Activated naive CD8-positive, alpha-beta T cell treated with anti-CD3 and anti-CD28 coated beads, Interleukin-2, amount 10 ng/mL, durations not matched to agents 7 days and 5 days (primary cell): ENCODE data around the gene LSM14B. TPM values are rescaled to one million over a fixed set of nuclear protein-coding genes. Genes with fewer than 3 reads are reported as not detected.
A peak's percentile ranks its signal among the peaks of the same experiment; 100 is the strongest.

ENCODE experiments used
- ATAC-seq: fragments of 150-1000 bp; cut with Tn5 transposase; one replicate; pipeline ENCODE4 v1.10.0; 2021; ENCODE audit warnings: low read depth, moderate library complexity
- POLR2A ChIA-PET: fragments of 350-600 bp; sonication (Branson Sonifier 250); formaldehyde crosslinking; loops from one replicate; lab custom pipeline; 2021; ENCODE audit warnings: antibody characterized with exemption; lab: Charles Lee
- DNase-seq: peaks from one replicate; pipeline ENCODE4 v3.0.0; 2021
- H3K27ac Mint-ChIP-seq: one replicate; pipeline ENCODE4 v1.8.0; 2022; ENCODE audit warnings: mild to moderate bottlenecking, mixed read lengths
- H3K27me3 Mint-ChIP-seq: one replicate; pipeline ENCODE4 v1.8.0; 2022; ENCODE audit warnings: mild to moderate bottlenecking, moderate library complexity, mixed read lengths
- H3K36me3 Mint-ChIP-seq: one replicate; pipeline ENCODE4 v1.8.0; 2021; ENCODE audit warnings: mild to moderate bottlenecking, mixed read lengths
- H3K4me1 Mint-ChIP-seq: one replicate; pipeline ENCODE4 v1.8.0; 2021; ENCODE audit warnings: mixed read lengths
- H3K4me3 Mint-ChIP-seq: one replicate; pipeline ENCODE4 v1.8.0; 2022; ENCODE audit warnings: mild to moderate bottlenecking, moderate library complexity, mixed read lengths
- H3K9me3 Mint-ChIP-seq: one replicate; pipeline ENCODE4 v1.8.0; 2021; ENCODE audit warnings: mixed read lengths
- total RNA-seq, 2 experiments: library from RNA; stranded (reverse); gene quantifications; one replicate each; pipeline ENCODE4 v1.2.3, GENCODE V29; 2021

LSM14B gene
- total RNA-seq, 2 experiments from 2014 or later: 45.1 to 45.5 TPM

- DNase-seq (no peak), ATAC-seq (peak; percentile 22)
- Mint-ChIP-seq H3K27me3 (no peaks in the 10 kb centered on the region), H3K4me3 (peak overlapping the region; percentile 22), H3K36me3 (peaks cover 5% of the 10 kb centered on the region), H3K9me3 (no peaks in the 10 kb centered on the region), H3K27ac (peak overlapping the region; percentile 30), H3K4me1 (peaks cover 5% of the 10 kb centered on the region)
- POLR2A ChIA-PET: no interaction called here
Measured at GRCh38 chr20:62159839-62160238, 37.6 kb downstream of the LSM14B start.

DNA sequence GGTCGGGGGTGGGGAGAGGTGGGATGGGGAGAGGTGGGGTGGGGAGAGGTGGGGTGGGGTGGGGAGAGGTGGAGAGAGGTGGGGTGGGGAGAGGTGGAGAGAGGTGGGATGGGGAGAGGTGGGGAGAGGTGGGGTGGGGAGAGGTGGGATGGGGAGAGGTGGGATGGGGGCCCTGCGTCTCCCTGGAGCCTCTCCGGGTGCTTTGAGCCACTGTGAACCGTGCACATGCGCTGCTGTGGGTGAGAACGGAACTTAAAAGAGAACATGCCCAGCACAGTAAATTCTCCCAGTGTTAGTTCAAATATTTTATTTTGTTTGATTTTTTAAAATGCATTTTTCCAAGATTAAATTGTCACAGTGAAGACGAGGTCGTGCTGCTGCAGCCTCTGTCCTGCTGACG, 38.0 kb downstream of the LSM14B start:
- Mint-ChIP-seq H3K36me3 (peaks cover 5% of the 10 kb centered on the region), H3K9me3 (no peaks in the 10 kb centered on the region), H3K27ac (no peak overlapping the region), H3K27me3 (no peaks in the 10 kb centered on the region), H3K4me3 (no peak overlapping the region), H3K4me1 (peaks cover 5% of the 10 kb centered on the region)
- ATAC-seq (no peak), DNase-seq (no peak)
- POLR2A ChIA-PET: no interaction called here

- POLR2A ChIA-PET: no interaction called here
- Mint-ChIP-seq H3K9me3 (no peaks in the 10 kb centered on the region), H3K4me1 (peaks cover 5% of the 10 kb centered on the region), H3K36me3 (peaks cover 4% of the 10 kb centered on the region), H3K4me3 (no peak overlapping the region), H3K27ac (no peak overlapping the region), H3K27me3 (no peaks in the 10 kb centered on the region)
- DNase-seq (no peak), ATAC-seq (no peak)
Measured at GRCh38 chr20:62160876-62161275, 38.6 kb downstream of the LSM14B start.

- DNase-seq (no peak), ATAC-seq (no peak)
- Mint-ChIP-seq H3K4me1 (peaks cover 5% of the 10 kb centered on the region), H3K27ac (no peak overlapping the region), H3K9me3 (no peaks in the 10 kb centered on the region), H3K36me3 (peaks cover 4% of the 10 kb centered on the region), H3K27me3 (no peaks in the 10 kb centered on the region), H3K4me3 (no peak overlapping the region)
- POLR2A ChIA-PET: no interaction called here
Measured at GRCh38 chr20:62161347-62161746, 39.1 kb downstream of the LSM14B start.

- Mint-ChIP-seq H3K4me3 (no peak overlapping the region), H3K36me3 (peaks cover 4% of the 10 kb centered on the region), H3K27ac (no peak overlapping the region), H3K9me3 (no peaks in the 10 kb centered on the region), H3K4me1 (peaks cover 5% of the 10 kb centered on the region), H3K27me3 (no peaks in the 10 kb centered on the region)
- POLR2A ChIA-PET: no interaction called here
- DNase-seq (no peak), ATAC-seq (no peak)
Measured at GRCh38 chr20:62162765-62163484, 40.6 kb downstream of the LSM14B start.

- DNase-seq (no peak), ATAC-seq (no peak)
- Mint-ChIP-seq H3K27ac (no peak overlapping the region), H3K36me3 (peaks cover 6% of the 10 kb centered on the region), H3K9me3 (no peaks in the 10 kb centered on the region), H3K27me3 (no peaks in the 10 kb centered on the region), H3K4me3 (no peak overlapping the region), H3K4me1 (peaks cover 5% of the 10 kb centered on the region)
- POLR2A ChIA-PET: no interaction called here
Measured at GRCh38 chr20:62163485-62163865, 41.2 kb downstream of the LSM14B start.

DNA sequence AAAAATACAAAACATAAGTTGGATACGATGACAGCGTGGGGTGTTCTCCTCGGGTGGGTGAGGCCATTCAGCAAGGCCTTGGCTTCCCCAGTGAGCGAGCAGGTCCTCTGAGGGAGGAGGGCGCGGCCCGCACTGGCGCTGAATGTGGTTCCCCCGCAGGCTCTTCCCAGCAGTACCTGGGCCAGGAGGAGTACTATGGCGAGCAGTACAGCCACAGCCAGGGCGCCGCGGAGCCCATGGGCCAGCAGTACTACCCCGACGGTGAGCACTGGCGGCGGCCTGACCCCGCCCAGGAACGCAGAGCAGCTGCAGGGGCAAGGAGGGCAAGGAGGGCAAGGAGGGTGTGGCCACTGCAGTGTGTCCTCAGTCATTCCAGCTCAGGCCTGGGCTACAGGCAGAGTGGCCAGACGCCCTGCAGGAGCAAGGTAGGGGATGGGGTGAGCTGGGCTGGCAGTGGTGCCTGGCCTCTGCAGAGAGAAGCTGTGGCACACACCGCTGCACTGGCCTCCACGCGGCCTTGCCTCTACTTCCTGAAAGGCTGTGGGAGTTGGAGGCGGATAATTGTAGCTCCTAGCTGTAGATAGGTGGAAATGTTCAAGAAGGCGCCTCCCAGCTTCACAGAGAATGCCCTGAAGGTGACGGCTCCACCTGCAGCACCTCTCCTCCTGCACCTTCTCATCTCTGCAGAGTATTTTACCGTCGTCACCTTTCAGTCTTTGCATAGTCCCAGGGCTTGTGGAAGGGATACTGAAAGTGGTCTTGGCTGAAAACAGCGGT, 41.9 kb downstream of the LSM14B start:
- H3K4me1 Mint-ChIP-seq: peaks cover 5% of the 10 kb centered on the region
- no peak for DNase-seq
- ATAC-seq: no peak
- POLR2A ChIA-PET: no interaction called here
- peaks cover 6% of the 10 kb centered on the region for H3K36me3 Mint-ChIP-seq
- no peaks in the 10 kb centered on the region for H3K27me3 Mint-ChIP-seq
- no peaks in the 10 kb centered on the region for H3K9me3 Mint-ChIP-seq
- no peak overlapping the region for H3K4me3 Mint-ChIP-seq
- no peak overlapping the region for H3K27ac Mint-ChIP-seq

DNA sequence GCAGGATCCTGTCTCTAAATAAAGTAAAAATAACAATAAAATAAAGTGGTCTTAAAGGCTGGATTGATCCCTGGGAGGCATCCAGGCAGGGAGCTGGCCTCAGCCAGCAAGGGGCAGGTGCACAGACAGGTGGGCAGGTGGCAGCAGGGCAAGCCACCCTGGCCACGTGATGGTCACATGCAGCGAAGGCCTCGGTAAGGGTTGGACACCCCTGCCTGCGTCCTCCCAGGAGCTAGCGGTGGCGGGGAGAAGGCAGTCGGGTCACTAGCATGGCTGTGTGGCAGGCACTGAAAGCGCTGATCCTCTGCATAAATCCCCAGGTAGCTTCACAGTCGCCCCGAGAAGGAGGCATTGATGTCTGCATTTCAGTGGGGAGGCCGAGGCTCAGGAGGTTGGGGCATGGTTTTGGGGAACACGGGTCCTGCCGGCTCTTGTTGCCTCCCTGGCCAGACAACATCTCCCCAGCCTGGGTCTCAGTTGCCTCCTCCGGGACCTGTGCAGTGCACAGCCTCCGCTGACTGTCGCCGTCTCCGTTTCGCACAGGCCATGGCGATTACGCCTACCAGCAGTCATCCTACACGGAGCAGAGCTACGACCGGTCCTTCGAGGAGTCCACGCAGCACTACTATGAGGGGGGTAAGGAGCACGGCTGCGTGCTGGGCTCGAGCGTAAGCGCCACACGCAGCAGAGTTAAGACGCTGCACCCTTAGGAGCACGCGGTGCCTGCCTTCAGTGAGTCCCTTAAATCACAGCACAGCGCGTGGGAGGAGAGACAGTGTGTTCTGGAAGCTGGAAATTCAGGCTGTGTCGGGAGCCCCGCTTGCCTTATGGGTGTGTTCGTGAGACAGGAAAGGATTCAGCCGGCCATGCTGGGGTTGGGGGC, 42.8 kb downstream of the LSM14B start:
- POLR2A ChIA-PET: no interaction called here
- Mint-ChIP-seq H3K4me1 (no peaks in the 10 kb centered on the region), H3K36me3 (peaks cover 2% of the 10 kb centered on the region), H3K9me3 (no peaks in the 10 kb centered on the region), H3K4me3 (no peak overlapping the region), H3K27ac (no peak overlapping the region), H3K27me3 (no peaks in the 10 kb centered on the region)
- ATAC-seq (no peak), DNase-seq (no peak)

DNA sequence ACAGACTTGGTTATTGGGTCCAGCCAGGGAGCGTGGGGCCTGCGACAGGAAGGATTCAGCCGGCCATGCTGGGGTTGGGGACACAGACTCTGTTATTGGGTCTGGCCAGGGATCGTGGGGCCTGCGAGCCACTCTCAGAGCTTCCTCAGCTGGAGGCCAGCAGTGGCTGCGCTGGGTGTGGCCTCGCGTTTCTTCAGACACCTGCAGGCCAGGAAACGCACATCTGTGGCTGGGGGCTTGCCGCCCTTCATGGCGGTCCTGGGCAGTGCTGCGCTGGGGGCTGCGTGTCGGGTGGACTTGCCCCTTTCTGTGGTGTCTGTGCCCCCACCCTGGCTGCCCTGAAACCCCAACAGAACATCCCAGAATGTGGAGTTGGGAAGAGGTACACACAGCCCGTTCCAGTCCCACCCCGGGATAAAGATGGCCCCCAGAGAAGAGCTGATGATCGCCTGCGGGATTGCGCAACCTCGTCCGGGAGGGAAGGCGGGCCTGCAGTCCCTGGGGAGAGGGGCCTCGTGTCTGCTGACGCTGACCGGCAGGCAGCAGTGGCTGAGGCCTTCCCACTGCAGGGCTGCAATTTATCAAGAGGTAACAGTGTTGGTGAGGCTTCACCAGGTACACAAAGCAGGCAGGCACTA, 43.6 kb downstream of the LSM14B start:
- POLR2A ChIA-PET: no interaction called here
- DNase-seq (no peak), ATAC-seq (no peak)
- Mint-ChIP-seq H3K27ac (no peak overlapping the region), H3K4me1 (no peaks in the 10 kb centered on the region), H3K9me3 (no peaks in the 10 kb centered on the region), H3K36me3 (peaks cover 2% of the 10 kb centered on the region), H3K27me3 (no peaks in the 10 kb centered on the region), H3K4me3 (no peak overlapping the region)

GRCh38 chr20:62167474-62167873, 45.2 kb downstream of the LSM14B start:
- no peak overlapping the region for H3K4me3 Mint-ChIP-seq

DNA sequence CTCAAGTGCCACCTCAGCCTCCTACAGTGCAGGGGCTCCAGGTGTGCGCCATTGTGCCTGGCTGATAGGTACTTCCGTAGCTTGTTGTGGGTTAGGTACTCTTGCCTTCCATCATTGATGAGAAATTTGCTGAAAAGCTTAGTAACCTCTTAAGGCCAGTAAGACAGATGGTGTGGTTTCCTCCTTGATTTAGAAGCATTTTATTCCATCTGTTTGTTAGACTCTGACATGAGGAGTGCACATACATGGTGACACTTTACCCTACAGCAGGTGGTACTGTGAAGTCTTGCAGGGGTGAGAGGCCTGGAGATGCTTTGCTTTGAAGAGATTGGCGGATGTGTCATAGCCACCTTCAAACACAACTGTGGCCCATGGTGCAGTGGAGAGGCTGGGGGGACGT, 45.8 kb downstream of the LSM14B start:
- ATAC-seq (no peak), DNase-seq (no peak)
- POLR2A ChIA-PET: no interaction called here
- H3K4me1 Mint-ChIP-seq: no peaks in the 10 kb centered on the region
- no peaks in the 10 kb centered on the region for H3K27me3 Mint-ChIP-seq
- no peaks in the 10 kb centered on the region for H3K9me3 Mint-ChIP-seq
- peaks cover 2% of the 10 kb centered on the region for H3K36me3 Mint-ChIP-seq
- H3K27ac Mint-ChIP-seq: no peak overlapping the region
- H3K4me3 Mint-ChIP-seq: no peak overlapping the region

More at GRCh38 chr20:62167474-62167873, 45.2 kb downstream of the LSM14B start:
- Mint-ChIP-seq H3K27ac (no peak overlapping the region), H3K27me3 (no peaks in the 10 kb centered on the region), H3K9me3 (no peaks in the 10 kb centered on the region), H3K4me1 (no peaks in the 10 kb centered on the region), H3K36me3 (peaks cover 2% of the 10 kb centered on the region)
- POLR2A ChIA-PET: no interaction called here
- DNase-seq (no peak), ATAC-seq (no peak)

- POLR2A ChIA-PET: no interaction called here
- H3K27ac Mint-ChIP-seq: no peak overlapping the region
Measured at GRCh38 chr20:62168890-62169435, 46.7 kb downstream of the LSM14B start.

DNA sequence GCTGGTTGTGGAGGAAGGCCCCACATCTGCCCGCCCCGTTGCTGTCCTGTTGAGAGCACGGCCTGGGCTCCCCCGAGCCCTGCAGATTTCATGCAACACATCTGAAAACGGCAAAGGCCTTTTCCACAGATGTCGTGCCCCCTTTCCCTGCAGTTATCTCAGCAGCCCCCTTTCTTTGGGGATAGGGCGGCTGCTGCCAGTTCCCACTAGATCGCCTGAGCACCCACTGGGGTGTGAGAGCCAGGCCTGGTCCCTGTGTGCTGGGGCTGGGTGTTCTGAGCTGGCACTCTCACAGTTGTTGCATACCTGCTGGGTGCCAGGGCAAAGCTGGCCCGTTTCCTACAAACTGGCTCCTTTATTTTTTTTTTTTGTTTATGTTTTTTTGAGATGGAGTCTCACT, 48.3 kb downstream of the LSM14B start:
- H3K36me3 Mint-ChIP-seq: peaks cover 2% of the 10 kb centered on the region
- H3K27me3 Mint-ChIP-seq: no peaks in the 10 kb centered on the region
- H3K4me1 Mint-ChIP-seq: no peaks in the 10 kb centered on the region
- H3K9me3 Mint-ChIP-seq: no peaks in the 10 kb centered on the region
- POLR2A ChIA-PET: no interaction called here
- no peak for DNase-seq
- ATAC-seq: no peak
- no peak overlapping the region for H3K27ac Mint-ChIP-seq
- H3K4me3 Mint-ChIP-seq: no peak overlapping the region

More at GRCh38 chr20:62168890-62169435, 46.7 kb downstream of the LSM14B start:
- H3K27me3 Mint-ChIP-seq: no peaks in the 10 kb centered on the region
- H3K4me3 Mint-ChIP-seq: no peak overlapping the region
- H3K4me1 Mint-ChIP-seq: no peaks in the 10 kb centered on the region
- DNase-seq: no peak
- no peak for ATAC-seq
- peaks cover 2% of the 10 kb centered on the region for H3K36me3 Mint-ChIP-seq
- H3K9me3 Mint-ChIP-seq: no peaks in the 10 kb centered on the region
